ENCODE data around the gene ABCB4. TPM values are rescaled to one million over a fixed set of nuclear protein-coding genes. Genes with fewer than 3 reads are reported as not detected.
A peak's percentile ranks its signal among the peaks of the same experiment; 100 is the strongest.

Gene ABCB4
- total and polyA plus RNA-seq, 2 of the 8 experiments (the other 6 are each of a cell fraction or from before 2014, with no cell fraction given), result 0.54 to 0.60 TPM

DNA sequence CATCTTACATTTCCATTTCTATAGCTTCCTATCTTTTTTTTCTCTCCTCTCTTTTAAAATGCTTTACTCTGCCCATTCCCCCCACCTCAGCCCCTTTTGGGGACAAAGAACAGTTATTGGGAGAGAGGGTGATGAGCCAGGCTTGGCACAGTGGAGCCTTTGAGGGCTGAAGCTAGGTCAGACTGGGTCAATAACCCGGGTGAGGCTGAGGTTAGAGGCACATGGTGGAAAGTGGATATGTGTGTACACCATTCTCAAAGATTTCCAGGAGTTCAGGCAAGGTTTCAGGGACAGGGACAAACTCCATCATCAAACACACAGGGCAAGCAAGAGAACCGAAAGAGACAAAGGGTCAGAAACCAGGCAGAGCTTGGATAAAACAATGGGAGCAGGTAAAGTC lies 11.5 kb downstream of the ABCB4 start:
- Histone ChIP-seq H3K79me1 (ENCODE audit: low read depth, low read length) (no peaks in the 10 kb centered on the region), H2BK20ac (ENCODE audit: low read length) (no peak overlapping the region), H3K9me3 (ENCODE audit: insufficient read depth in 2 of 2, low read depth in 1 of 2, low read length in 1 of 2) (peaks cover 0 to 3% of the 10 kb centered on the region in 2 experiments; a peak in 1 of 4 replicates), H4K20me1 (replicated peaks in 1 of 2; ENCODE audit: control insufficient read depth in 1 of 2, insufficient read depth in 2 of 2, low read length in 2 of 2) (no peaks in the 10 kb centered on the region), H3K27ac (ENCODE audit: low read depth, low read length) (no peak overlapping the region), H3K4ac (replicated peaks; ENCODE audit: insufficient read length, low read depth, low read length) (no peak overlapping the region), H3K14ac (ENCODE audit: insufficient read length) (no peak overlapping the region), H2BK120ac (replicated peaks; ENCODE audit: low read depth, low read length) (peak overlapping the region; percentile 87), H3K56ac (replicated peaks; ENCODE audit: insufficient read length, low read depth, low read length) (no peak overlapping the region), H4K8ac (ENCODE audit: extremely low read depth, insufficient read depth, low read length) (no peak overlapping the region), H2AK5ac (ENCODE audit: low read depth, low read length) (0 out of 2 replicates have a peak overlapping the region, but pooled peaks have one; percentile 0), H3K23me2 (ENCODE audit: low read depth, low read length) (no peaks in the 10 kb centered on the region), H3K9ac (replicated peaks in 1 of 4; ENCODE audit: extremely low read depth in 1 of 4, low read depth in 3 of 4, low read length in 3 of 4) (no peak overlapping the region), H2BK12ac (ENCODE audit: low read depth, low read length) (0 out of 2 replicates have a peak overlapping the region, but pooled peaks have one; percentile 40), H4K5ac (ENCODE audit: insufficient read length, low read depth, low read length) (no peak overlapping the region), H3K4me2 (ENCODE audit: insufficient read depth in 1 of 2, low read depth in 2 of 2, low read length in 2 of 2) (no peak overlapping the region; a peak in 1 of 4 replicates), H3K4me1 (replicated peaks in 1 of 4; ENCODE audit: control insufficient read depth in 3 of 4, insufficient read depth in 4 of 4, low read length in 3 of 4) (peaks cover 0 to 5% (median 3%) of the 10 kb centered on the region in 4 experiments; a peak in 4 of 7 replicates), H4K91ac (replicated peaks; ENCODE audit: insufficient read length, low read length) (peak overlapping the region; percentile 25), H3K79me2 (ENCODE audit: control insufficient read depth in 1 of 2, insufficient read depth in 2 of 2, low read length in 2 of 2) (no peaks in the 10 kb centered on the region), H3K4me3 (ENCODE audit: extremely low read depth in 1 of 4, insufficient read depth in 2 of 4, low read depth in 3 of 4, low read length in 4 of 4) (no peak overlapping the region), H3K27me3 (replicated peaks in 1 of 4; ENCODE audit: control insufficient read depth in 3 of 4, extremely low read depth in 1 of 4, insufficient read depth in 3 of 4, low read length in 3 of 4) (no peaks in the 10 kb centered on the region), H3K23ac (ENCODE audit: insufficient read length) (no peak overlapping the region), H2BK5ac (ENCODE audit: low read depth, low read length) (no peak overlapping the region), H2AFZ (ENCODE audit: low read length) (no peak overlapping the region), H2BK15ac (ENCODE audit: low read length) (no peak overlapping the region), H3K36me3 (ENCODE audit: control insufficient read depth in 2 of 4, insufficient read depth in 4 of 4, low read length in 3 of 4) (no peaks in the 10 kb centered on the region), H3K18ac (ENCODE audit: extremely low read depth, low read length) (no peak overlapping the region)
- POLR2A ChIA-PET (ENCODE audit: partially characterized antibody), result interaction anchor here (1.5 kb wide), 1 partner anchor 19 kb away, joined by 3 read pairs; no protein-coding TSS in a partner anchor
- 87% methylated on average over 2 of the region's 2 CpGs; no CpG with 5 or more reads in 1 of the 2 experiments for WGBS, 2 experiments (ENCODE audit: extremely low coverage in 1 of 2, insufficient coverage in 1 of 2, insufficient read length in 1 of 2, insufficient replicate concordance in 2 of 2, low coverage in 1 of 2, low lambda C conversion rate in 2 of 2, missing lambda C conversion rate in 1 of 2)
- no peak for DNase-seq (ENCODE audit: low read depth in 1 of 2, low spot score in 2 of 2)
- no peak for FAIRE-seq
- CTCF ChIA-PET (ENCODE audit: partially characterized antibody), result interaction anchor here (0.6 to 4.0 kb wide), 3 partner anchors 12 to 43 kb away, joined by 3 to 12 read pairs (median 3); no protein-coding TSS in a partner anchor
- no peak for TF ChIP-seq RBBP5 (IDR thresholded peaks at IDR 0.05; ENCODE audit: borderline replicate concordance, low read depth, low read length)
- no peak for TF ChIP-seq TAF7 (optimal IDR thresholded peaks at IDR 0.05; ENCODE audit: borderline replicate concordance, low read depth, low read length)
- TF ChIP-seq SIX5 (IDR thresholded peaks at IDR 0.05; ENCODE audit: low read depth, low read length), result no peak
- TF ChIP-seq TBP (IDR thresholded peaks at IDR 0.05; ENCODE audit: low read depth, low read length), result no peak
- TF ChIP-seq, protein P1, sequence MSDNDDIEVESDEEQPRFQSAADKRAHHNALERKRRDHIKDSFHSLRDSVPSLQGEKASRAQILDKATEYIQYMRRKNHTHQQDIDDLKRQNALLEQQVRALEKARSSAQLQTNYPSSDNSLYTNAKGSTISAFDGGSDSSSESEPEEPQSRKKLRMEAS (IDR thresholded peaks at IDR 0.05), result no peak
- no peak for TF ChIP-seq ZNF274 (IDR thresholded peaks at IDR 0.05; ENCODE audit: borderline replicate concordance, extremely low read depth, low read length)
- TF ChIP-seq SAP30 (IDR thresholded peaks at IDR 0.05; ENCODE audit: insufficient read depth, insufficient replicate concordance, low read length), result no peak
